Skin of body (tissue), 2 donors: ENCODE results near the gene PVALEF. TPM values are rescaled to one million over a fixed set of nuclear protein-coding genes. Genes with fewer than 3 reads are reported as not detected.

Experiments
- DNase-seq: peaks from one replicate; lab custom pipeline; 2025; lab: John Stamatoyannopoulos, UW
- total RNA-seq: library from RNA; depleted of rRNA; stranded (reverse); fragments of >200 nt; gene quantifications from one replicate; pipeline ENCODE4 v1.2.3, GENCODE V29; 2014

The PVALEF gene
- total RNA-seq, 1 donor from 2014 or later: not detected

DNA sequence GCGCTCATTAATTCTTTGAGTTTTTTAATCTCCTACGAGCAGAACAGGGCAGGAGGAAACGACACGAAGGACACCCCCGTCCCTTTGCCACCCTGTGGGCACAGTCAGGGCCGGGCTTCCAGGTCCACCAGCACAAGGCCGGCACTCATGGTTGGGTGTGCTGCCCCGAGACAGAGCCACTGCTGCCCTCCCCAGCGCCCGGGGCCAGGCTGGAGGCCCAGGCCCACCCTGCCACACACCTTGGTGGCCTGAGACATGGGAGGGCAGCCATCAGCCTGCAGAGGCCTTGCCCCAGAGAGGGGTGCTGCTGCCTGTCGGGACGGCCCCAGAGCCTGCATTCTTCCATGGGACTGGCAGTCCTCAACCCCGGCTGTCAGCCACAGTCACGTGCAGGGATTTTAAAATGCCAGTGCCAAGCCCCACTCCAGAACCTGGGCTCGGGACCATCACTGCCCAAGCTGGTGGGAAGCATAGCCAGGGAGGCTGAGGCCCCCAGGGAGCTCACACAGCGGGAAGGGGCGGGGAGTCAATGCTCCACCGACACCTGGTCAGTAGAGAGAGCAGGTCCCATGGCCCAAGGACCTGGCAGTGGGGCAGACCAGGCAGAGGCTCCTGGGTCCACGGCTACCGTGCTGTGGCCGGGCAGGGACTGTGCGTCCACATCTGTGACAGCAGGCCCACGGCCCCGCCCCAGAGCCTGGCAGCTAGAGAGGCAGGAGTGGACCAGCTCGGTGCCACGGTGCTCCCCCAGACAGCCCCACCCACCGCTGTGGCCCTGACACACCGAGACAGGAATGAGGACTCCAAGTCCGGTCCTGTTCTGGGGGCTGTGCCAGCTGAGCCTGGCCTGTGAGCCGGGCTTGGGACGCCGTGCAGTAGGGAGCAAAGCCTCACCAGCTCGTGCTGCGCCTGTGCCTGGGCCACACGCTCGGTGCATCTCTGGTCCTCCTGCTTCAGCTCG, 29.9 kb downstream of the PVALEF start:
- no peak for DNase-seq

DNA sequence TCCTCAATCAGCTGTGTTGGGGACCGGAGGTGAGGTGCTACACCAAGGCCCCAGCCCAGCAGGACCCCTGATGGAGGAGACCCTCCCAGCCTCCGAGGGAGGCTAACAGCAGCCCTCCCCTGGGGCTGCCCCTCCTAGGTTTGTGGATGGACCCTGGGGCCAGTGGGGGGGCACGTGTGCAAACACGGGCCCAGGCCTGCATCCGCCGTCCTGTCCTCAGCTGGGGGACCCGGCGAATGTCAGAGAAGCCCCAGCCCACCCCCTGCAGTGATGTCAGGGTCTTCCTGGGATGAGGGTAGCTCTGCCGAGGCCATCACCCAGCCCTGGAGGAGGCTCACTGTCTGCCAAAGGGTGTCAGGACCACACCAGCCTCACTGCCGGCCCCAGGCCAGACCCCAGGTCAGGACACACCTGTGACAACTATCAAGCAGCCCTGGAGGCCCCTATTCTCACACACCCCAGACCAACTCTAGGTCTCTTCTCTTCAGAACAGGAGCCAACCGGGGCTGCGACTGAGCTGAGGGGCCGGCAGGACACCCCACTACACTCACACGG, 30.7 kb downstream of the PVALEF start:
- no peak for DNase-seq

DNA sequence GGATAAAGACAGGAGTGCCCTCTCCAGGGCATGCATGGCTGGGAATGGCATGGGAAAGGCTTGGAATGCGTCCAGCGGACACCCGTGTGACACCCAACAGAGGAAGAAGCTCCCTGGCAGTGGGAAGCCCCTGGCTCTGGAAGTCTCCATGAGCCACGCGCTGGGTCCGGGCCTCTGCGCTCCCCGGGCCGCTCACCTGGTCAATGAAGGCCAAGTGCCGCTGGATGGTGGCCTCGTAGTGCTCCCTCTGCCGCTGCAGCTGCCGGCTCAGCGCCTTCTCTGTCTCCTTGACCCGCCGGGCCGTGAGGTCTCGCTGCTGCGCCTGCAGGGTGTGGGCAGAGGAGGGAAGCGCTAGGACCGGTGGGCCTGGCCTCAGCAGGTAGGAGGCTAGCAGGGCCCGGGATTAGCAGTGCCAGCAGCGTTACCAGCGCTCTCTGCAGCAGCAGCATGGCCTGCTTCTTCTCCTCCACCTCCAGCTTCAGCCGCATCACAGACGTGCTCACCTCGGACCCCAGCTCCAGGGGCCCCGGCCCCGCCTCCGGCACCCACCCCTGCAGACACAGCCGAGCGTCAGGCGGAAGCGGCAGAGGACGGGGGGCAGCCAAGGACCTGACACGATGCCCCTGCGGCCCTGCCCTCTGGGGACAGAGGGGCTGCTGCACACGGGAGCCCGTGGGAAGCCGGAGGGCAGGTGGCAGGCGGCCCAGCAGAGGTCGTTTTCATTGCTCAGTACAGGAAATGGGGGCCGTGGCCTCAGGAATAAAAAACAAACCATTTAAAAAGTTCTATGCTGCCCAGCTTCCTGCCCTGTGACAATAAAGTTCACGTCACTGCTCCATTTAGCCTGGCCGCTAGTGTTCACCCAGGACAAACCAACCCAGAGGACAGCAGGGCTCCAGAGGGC, 31.4 kb downstream of the PVALEF start:
- no peak for DNase-seq

DNA sequence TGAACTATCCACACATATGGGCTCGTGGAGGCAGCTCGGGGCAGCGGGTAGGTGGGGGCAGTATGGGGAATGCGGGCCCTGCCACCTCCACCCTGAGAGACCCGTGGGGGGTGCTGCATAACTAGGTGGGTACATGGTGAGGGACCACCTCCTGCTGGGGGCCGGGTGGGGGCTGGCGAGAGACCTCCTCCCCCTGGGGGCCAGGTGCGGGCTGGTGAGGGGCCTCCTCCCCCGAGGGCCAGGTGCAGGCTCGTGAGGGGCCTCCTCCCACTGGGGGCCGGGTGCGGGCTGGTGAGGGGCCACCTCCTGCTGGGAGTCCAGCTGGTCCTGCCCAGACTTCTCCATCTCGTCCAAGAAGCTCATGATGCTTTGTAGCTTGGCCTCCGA, 32.1 kb downstream of the PVALEF start:
- DNase-seq: no peak

DNA sequence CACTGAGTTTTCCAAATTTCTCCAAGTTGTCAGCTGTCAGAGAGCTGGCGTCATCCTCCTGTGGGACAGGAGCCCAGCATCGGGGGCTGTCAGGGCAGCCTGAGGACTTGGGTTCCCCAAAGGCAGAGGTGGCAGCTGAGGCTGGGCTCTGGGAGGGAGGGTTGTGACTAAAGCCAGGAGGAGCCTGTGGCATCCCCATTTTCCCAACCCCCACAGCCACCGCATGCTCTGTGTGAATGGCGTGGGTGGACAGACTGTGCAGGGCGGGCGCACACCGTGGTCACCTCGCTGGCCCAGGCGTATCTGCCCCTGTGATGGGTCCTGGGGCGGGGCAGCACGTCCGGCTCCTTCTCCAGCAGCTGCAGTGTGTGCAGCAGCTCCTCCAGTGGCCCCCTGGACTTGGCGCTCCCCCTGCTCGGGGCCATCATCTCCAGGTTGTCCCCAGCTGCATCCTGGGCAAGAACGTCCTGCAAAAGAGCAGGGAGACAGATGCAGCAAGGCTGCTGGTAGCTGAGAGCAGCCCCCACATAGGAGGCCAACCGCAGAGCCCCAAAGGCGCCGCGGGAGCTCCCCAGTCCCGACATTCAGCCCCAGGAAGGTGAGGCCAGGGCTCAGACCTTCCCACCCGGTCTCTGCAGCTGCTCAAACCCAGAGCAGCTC, 32.7 kb downstream of the PVALEF start:
- no peak for DNase-seq

DNA sequence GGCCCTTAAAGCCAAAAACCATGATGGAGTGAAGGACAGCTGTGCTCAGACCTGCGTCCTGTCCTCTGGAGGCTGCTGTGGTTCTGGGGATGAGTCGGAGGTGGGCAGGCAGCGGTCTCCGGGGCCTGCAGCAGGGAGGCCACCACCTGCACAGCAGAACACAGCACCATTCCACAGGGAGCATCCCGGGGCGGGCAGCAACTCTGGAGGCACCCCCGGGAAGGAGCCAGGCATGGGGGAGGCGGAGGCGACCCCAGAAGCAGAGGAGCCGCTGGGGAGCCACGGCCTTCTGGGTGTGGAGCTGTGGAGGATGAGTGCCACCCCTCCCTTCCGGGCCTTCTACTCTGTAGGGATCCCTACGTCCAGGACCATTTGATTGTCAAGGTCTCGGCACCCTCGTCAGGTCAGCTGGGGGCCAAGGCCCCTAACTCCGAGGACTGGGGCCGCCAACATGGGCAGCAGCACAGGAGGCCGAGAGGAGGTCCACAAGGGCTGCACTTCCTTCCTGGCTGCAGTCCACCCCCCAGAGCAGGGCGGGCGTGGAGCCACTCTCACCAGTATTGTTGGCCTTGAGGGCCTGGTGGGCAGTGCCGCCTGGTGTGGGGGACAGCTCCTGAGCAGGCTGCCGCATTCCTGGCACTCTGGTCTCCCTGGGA, 33.6 kb downstream of the PVALEF start:
- DNase-seq: no peak

DNA sequence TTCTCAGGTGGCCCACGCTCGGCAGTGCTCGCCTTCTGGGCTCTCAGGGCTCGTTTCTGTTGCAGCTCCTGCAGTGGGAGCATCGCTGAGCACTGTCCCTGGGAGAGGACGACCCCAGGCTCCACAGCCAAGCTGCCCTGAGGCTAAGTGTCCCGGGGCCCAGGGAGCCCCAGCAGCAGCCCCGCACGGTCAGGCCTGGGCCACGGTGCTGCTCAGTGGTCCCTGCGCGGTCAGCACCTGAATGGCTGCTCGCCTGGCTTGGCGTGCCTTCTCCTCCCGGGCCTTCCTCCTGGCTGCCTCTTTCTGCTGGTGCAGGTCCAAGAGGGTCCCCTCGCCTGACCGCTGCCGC, 34.1 kb downstream of the PVALEF start:
- no peak for DNase-seq

DNA sequence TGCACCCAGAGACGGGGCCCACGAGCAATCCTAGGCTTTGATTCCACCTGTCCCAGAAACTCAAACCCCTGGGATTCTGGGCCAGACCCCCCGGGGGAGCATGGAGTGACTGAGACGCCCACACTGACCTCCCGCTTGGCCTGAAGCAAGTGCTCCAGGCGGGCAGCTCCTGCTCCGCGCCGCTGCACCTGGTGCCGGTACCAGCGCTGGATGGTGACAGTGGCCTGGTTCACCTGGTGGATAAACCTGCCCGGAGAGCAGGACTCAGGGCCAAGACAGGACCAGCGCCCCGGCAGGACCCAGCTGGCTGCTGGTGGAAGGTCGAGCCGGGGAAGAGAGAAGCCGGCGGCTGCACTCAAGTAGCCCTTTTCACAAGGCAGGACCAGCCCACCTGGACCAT, 34.9 kb downstream of the PVALEF start:
- DNase-seq: no peak

DNA sequence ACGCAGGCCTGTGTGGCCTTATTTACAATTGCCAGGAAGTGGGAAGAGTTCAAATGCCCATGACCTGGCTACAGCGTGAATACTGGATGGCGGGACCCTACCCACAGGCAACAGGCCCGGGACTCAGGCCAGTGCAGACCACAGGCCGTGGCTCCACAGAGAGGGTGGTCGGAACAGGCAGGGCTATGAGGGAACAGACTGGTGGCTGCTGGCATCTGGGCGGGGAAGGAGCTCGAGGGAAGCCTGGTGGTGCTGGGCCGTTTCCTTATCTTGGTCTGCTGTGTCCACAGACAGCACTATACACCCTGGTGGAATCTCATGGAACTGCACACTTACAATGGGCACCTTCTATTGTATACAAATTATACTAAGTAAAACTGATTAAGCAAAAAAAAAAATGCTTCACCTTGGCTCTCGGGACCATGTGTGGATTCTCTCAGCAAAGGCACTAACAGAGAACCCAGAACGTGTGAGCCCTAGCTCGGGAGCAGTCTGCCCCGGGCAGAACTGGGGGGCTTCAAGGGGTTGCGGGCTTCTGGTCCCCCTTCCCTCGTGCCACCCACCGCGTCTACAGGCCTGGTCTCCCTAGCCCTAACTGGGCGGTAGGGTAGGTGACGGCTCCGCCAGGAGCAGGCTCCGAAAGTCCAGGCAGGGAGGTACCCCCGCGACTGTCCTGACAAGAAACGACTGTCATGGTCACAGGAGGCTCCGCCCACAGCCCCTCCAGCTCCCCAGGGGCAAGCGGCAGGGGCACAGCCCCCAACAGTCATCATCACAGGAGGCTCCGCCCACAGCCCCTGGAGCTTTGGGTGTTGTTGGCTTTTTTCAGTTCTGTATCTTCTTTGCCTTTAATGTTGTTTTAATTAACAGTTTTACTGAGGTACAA, 35.6 kb downstream of the PVALEF start:
- peak; percentile 13 for DNase-seq

DNA sequence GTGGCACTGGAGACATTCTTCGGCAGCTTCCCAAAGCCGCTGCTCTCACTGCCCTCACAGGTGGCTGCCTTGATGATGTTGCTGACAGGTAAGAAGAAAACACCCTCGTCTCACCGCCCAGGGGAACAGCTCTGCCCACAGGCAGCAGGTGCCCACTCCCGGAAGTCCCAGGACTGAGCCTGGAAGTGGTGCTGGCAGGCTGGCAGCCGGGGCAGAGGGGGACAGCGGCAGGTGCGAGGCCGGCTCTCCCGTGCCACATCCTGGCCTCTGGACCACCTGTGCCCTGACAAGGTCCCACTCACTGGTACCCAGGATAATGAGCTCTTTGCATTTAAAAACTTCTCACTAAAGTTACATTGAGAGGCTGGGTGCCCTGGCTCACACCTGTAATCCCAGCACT, 37.0 kb downstream of the PVALEF start:
- no peak for DNase-seq

DNA sequence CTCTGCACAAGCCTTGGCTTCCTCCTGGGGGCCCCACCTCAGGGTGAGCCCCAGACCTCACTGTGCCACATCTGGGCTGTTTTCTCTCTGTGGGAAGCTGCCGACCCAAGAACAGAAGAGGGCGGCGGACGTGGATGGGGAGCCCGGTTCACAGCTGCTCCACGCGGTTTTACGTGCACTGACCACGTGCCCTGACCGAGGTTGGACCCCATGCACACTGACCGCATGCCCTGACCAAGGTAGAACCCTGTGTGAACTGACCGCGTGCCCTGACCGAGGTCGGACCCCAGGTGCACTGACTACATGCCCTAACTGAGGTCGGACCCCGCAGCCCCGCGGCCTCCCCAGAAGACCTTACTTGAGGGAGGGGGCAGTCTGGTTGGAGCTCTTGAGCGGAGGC, 37.8 kb downstream of the PVALEF start:
- DNase-seq: no peak

DNA sequence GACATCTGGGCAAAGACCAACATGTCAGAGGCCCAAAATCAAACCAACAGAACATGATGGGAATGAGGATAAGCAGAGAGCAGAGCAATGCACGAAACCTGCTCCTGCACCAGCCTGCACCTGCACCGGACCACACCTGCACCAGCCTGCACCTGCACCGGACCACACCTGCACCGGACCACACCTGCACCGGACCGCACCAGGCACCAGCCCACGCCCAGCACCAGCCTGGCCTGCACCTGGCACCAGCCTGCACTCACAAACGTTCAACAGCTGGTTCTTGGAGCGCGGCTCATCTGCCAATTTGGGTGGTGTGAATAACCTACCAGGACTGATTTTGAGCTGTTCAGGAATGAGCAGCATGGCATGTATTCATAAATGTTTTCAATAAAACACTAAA, 39.3 kb downstream of the PVALEF start:
- DNase-seq: no peak

DNA sequence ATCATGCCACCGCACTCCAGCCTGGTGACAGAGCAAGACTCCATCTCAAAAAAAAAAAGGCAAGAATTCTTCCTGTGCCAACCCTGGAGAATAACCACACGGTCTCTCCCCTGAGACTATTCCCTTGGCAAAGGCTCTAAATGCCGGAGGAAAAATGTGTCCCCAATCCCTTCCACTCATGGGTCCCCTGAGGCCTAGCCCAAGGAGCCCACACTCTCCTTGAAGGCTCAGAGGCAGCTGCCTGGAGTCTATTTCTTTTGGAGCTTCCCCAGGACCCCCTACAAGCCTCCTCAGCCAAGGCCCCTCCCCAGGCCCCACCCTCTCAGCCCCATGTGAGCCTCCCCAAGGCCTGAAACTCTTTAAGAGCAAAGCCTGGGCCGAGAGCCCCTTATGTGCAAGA, 40.9 kb downstream of the PVALEF start:
- no peak for DNase-seq

DNA sequence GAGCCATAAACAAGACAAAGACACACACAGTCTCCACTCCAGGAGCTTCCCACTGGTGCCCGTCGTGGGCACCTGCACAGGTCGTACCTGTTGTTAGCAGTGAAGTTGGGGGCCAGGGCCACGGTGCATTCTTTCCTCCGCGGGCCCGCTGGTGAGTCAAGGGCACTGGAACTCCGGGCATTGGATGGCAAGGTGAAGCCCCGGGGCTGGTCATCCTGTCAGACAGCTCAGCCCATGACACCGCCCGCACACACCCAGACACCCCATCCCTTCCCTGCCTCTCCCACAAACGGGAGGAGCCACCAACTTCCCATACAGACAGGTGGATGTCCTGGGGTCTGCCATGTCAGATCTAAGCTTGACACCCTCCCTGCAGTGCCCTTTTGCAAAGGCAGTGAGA, 41.4 kb downstream of the PVALEF start:
- no peak for DNase-seq

DNA sequence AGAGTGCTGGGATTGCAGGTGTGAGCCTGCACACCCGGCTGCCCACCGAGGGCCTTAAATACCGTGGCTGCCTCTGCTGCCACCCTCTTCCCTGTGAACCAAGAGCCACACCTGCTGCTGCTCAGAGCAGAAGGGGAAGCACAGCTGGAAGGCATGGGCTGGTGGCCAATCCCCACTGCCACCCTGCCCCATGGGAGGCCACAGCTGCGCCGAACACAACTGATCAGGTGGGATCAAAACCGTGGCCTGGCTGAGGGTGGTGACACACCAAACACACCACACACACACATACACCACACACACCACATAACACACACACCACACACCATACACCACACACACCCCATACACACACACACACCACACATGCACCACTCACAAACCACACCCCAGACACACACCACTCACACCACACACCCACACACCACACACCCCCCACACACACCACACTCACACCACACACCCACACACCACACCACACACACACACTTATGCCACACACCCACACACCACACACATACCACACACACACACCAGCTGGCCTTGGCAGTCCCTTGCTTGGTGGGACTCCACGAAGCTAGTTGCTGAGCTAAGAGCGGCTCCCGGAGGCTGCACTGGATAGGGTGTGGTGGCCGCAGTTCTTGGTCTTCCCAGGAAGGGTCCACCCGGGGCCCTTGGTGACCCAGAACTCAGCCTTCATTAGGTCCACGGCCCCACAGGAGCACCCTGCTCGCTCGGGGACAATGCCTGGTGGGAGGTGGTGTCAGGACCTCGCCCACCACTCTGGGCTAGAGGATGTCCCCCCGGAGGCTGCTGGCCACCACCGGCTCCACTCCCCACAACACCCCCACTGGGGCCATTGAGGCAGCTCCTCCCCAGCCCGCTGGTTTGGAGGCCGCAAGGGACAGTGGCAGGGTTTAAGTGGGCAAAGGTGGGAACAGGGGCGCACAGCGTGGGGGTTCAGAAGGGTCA, 42.6 kb downstream of the PVALEF start:
- no peak for DNase-seq

DNA sequence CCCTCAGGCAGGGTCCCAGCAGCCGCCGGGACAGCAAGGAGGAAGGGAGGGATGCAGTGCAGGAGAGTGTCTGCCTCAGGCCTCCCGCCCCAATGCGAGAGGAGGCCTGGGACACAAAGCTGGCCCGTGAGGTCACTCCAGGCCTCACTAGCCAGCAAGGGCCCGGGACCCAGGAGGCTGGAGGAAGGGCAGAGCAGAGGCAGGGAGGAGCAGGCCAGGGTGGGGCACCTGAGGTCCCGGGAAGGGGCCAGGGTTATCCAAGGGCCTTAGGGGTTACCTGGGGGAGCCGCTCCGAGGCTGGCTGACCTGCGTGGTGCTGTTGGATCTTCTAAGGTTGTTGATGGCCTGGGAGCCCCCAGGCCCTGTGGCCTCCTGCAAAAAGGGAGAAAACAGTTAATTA, 43.3 kb downstream of the PVALEF start:
- DNase-seq: no peak

DNA sequence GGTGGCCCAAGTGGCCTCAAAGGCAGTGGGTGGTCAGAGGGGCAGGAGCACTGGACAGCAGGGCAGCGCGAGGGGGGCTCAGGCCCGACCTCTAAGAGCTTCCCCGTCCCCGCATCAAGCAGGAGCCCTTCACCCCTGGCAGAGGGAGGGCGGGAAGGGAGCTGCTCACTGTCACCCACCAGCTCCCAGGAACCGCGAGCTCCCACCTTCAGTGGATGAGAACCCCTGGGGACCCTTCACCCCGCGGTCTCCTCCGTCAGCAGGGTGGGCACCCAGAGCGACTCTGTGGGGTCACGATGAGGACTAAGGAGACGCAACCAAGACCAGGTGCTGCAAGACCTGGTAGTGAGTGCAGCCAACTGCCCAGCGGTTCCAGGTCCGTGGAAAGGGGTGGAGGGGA, 43.8 kb downstream of the PVALEF start:
- no peak for DNase-seq

DNA sequence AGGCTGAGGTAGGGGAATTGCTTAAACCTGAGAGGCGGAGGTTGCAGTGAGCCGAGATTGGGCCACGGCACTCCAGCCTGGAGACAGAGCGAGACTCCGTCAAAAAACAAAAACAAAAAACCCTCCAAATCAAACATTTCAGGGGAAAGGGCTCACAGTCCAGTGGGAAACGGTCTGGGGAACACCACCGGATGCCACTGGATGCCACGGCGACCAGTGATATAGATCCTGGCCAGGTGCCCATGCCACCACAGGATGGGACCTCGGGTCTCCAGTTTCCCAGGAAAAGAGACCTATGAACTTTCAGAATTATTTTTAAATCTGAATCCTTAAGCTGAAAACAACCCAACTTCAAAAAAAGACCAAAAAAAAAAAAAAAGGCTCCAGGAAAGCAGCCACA, 45.2 kb downstream of the PVALEF start:
- no peak for DNase-seq

DNA sequence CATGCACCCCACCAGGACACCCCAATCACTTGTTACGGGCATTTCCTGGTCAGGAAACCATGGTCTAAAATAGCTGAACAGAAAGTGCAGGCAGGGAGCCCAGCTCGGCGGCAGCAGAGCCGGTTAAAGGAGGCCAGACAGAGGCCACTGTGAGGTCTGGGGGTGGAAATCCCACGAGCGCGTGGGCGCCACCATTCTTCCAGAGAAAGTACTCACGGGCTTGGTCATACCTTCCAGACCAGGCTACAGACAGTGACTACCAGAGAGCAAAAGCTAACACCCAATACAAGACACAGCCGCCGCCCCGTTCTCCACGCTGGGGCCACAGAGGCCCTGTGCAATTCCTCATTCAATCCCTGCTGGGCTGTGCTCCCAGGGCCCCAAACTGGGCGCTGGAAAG, 45.6 kb downstream of the PVALEF start:
- no peak for DNase-seq
